KMS-11 (cell line): Measurements from ENCODE around the gene ANKMY2.

Source experiments
- H2AFZ ChIP-seq: fragments of 200-600 bp; sonication (generic); 2 replicates; pipeline ENCODE4 v1.6.1; 2016; ENCODE audit warnings: antibody characterized with exemption, mixed run types, low read depth
- H3K27ac ChIP-seq: fragments of 200-600 bp; sonication (generic); 2 replicates; pipeline ENCODE4 v1.6.1; 2016; ENCODE audit warnings: mild to moderate bottlenecking, mixed run types
- H3K27me3 ChIP-seq: fragments of 200-600 bp; sonication (generic); 2 replicates; pipeline ENCODE4 v1.6.1; 2017; ENCODE audit warnings: mild to moderate bottlenecking, low read depth, mixed run types, moderate library complexity; ENCODE audit not compliant: insufficient read depth
- H3K36me3 ChIP-seq: fragments of 200-600 bp; sonication (generic); 2 replicates; pipeline ENCODE4 v1.6.1; 2017; ENCODE audit warnings: mild to moderate bottlenecking, mixed run types; ENCODE audit not compliant: insufficient read depth
- H3K4me1 ChIP-seq: fragments of 200-600 bp; sonication (generic); 2 replicates; pipeline ENCODE4 v1.6.1; 2016; ENCODE audit warnings: mild to moderate bottlenecking, low read depth, mixed run types; ENCODE audit not compliant: poor library complexity, severe bottlenecking
- H3K4me2 ChIP-seq: fragments of 200-600 bp; sonication (generic); 2 replicates; pipeline ENCODE4 v1.7.0; 2016; ENCODE audit warnings: mild to moderate bottlenecking, mixed run types
- H3K4me3 ChIP-seq: fragments of 200-600 bp; sonication (generic); IDR thresholded peaks from 2 replicates; pipeline ENCODE4 v1.6.1; 2017; ENCODE audit warnings: low read depth, low read length, mixed read lengths; ENCODE audit not compliant: insufficient read depth
- H3K79me2 ChIP-seq: fragments of 200-600 bp; sonication (generic); 2 replicates; pipeline ENCODE4 v1.6.1; 2016; ENCODE audit warnings: low read depth, mixed run types; ENCODE audit not compliant: insufficient read depth
- H3K9ac ChIP-seq: fragments of 200-600 bp; sonication (generic); 2 replicates; pipeline ENCODE4 v1.6.1; 2016; ENCODE audit warnings: mild to moderate bottlenecking, mixed run types
- H4K20me1 ChIP-seq: fragments of 200-600 bp; sonication (generic); 2 replicates; pipeline ENCODE4 v1.6.1; 2016; ENCODE audit warnings: mild to moderate bottlenecking, mixed run types; ENCODE audit not compliant: insufficient read depth
- CTCF ChIP-seq: fragments of 200-600 bp; sonication (generic); conservative IDR thresholded peaks from 2 replicates; pipeline ENCODE4 v1.6.1; 2017; ENCODE audit warnings: low read depth, mild to moderate bottlenecking, antibody characterized with exemption, low read length, moderate library complexity, mixed read lengths

ANKMY2 gene

GRCh38 chr7:16587129-16587528, 58.4 kb downstream of the ANKMY2 start:
- Histone ChIP-seq H4K20me1 (no peaks in the 10 kb centered on the region), H3K4me1 (no peaks in the 10 kb centered on the region), H3K36me3 (no peaks in the 10 kb centered on the region), H3K9ac (no peak overlapping the region), H3K4me3 (no peak overlapping the region), H3K79me2 (no peaks in the 10 kb centered on the region), H3K27me3 (no peaks in the 10 kb centered on the region), H3K27ac (no peak overlapping the region), H3K4me2 (no peak overlapping the region), H2AFZ (no peak overlapping the region)
- no peak for TF ChIP-seq CTCF

- TF ChIP-seq CTCF, result no peak
Observed at GRCh38 chr7:16586081-16586874, 59.3 kb downstream of the ANKMY2 start.

GRCh38 chr7:16585540-16585939, 60.0 kb downstream of the ANKMY2 start:
- Histone ChIP-seq H2AFZ (no peak overlapping the region), H3K27ac (no peak overlapping the region), H3K4me1 (no peaks in the 10 kb centered on the region), H3K79me2 (no peaks in the 10 kb centered on the region), H3K27me3 (no peaks in the 10 kb centered on the region), H3K36me3 (no peaks in the 10 kb centered on the region), H3K4me2 (no peak overlapping the region), H3K9ac (no peak overlapping the region), H4K20me1 (no peaks in the 10 kb centered on the region), H3K4me3 (no peak overlapping the region)
- TF ChIP-seq CTCF, result no peak

More at GRCh38 chr7:16586081-16586874, 59.3 kb downstream of the ANKMY2 start:
- Histone ChIP-seq H3K36me3 (no peaks in the 10 kb centered on the region), H3K79me2 (no peaks in the 10 kb centered on the region), H3K27ac (no peak overlapping the region), H3K4me3 (no peak overlapping the region), H2AFZ (no peak overlapping the region), H4K20me1 (no peaks in the 10 kb centered on the region), H3K4me2 (no peak overlapping the region), H3K9ac (no peak overlapping the region), H3K27me3 (no peaks in the 10 kb centered on the region), H3K4me1 (no peaks in the 10 kb centered on the region)

- Histone ChIP-seq H3K36me3 (no peaks in the 10 kb centered on the region), H3K27ac (no peak overlapping the region), H3K79me2 (no peaks in the 10 kb centered on the region), H3K4me3 (no peak overlapping the region), H3K27me3 (no peaks in the 10 kb centered on the region), H2AFZ (no peak overlapping the region), H4K20me1 (no peaks in the 10 kb centered on the region), H3K4me2 (no peak overlapping the region), H3K4me1 (no peaks in the 10 kb centered on the region), H3K9ac (no peak overlapping the region)
- TF ChIP-seq CTCF, result no peak
Observed at GRCh38 chr7:16583834-16584233, 61.7 kb downstream of the ANKMY2 start.
